Esophagus muscularis mucosa (tissue), 2 donors: ENCODE measurements around the gene DDX18.

ENCODE experiments used
- EP300 ChIP-seq: sonication (generic); formaldehyde crosslinking; IDR thresholded peaks from one replicate; pipeline ENCODE4 v1.6.1; 2017; ENCODE audit warnings: antibody characterized with exemption
- POLR2A ChIP-seq: fragments of 450-650 bp; IDR thresholded peaks from one replicate; pipeline ENCODE4 v1.6.1; 2017; ENCODE audit warnings: antibody characterized with exemption, moderate library complexity, mild to moderate bottlenecking, low read depth

- TF ChIP-seq POLR2A (no peak), EP300 (no peak)
Observed at GRCh38 chr2:117812443-117812842, 2.0 kb upstream of the DDX18 start.
